KBM-7 (cell line): ENCODE data around the gene MYT1.
"Not testable (repeated sequence)": the region's sequence is repeated elsewhere in the genome, so short reads cannot be mapped to it uniquely, and the experiment has no call there.

Source experiments
- DNase-seq: peaks from one replicate; pipeline ENCODE4 v3.0.0-alpha.2; 2015
- in situ Hi-C: fragments of 300-500 bp; cut with MboI; formaldehyde crosslinking; loops from 2 replicates; pipeline ENCODE4 v1.14.3; 2020; ENCODE audit warnings: low sequenced_read_pairs, low pct_unique_long_range_greater_than_20kb, mixed read lengths

The MYT1 gene

GRCh38 chr20:64164123-64164836 is at the start of gene MYT1:
MYT1 (plus strand) TSS chr20:64164452; CDS start chr20:64198862, 34,410 bp downstream.
- DNase-seq: no peak
- in situ Hi-C loops: no loop called here

- no peak for DNase-seq
- in situ Hi-C loops: no loop called here
Observed at GRCh38 chr20:64115171-64115911, 48.9 kb upstream of the MYT1 start.

- in situ Hi-C loops: no loop called here
Observed at GRCh38 chr20:64116016-64116415, 48.2 kb upstream of the MYT1 start.

GRCh38 chr20:64116541-64117431 is 47.5 kb upstream of the MYT1 start:
- in situ Hi-C loops: no loop called here

More at GRCh38 chr20:64116016-64116415, 48.2 kb upstream of the MYT1 start:
- DNase-seq: no peak

GRCh38 chr20:64117432-64117777 is 46.8 kb upstream of the MYT1 start:
- in situ Hi-C loops, DNase-seq: not testable (repeated sequence)

More at GRCh38 chr20:64116541-64117431, 47.5 kb upstream of the MYT1 start:
- DNase-seq: no peak

GRCh38 chr20:64119301-64119680 is 45.0 kb upstream of the MYT1 start:
- DNase-seq: no peak
- in situ Hi-C loops: no loop called here

- in situ Hi-C loops: no loop called here
Observed at GRCh38 chr20:64119681-64120341, 44.4 kb upstream of the MYT1 start.

GRCh38 chr20:64121586-64121985 is 42.7 kb upstream of the MYT1 start:
- in situ Hi-C loops: no loop called here
- DNase-seq: no peak

More at GRCh38 chr20:64119681-64120341, 44.4 kb upstream of the MYT1 start:
- DNase-seq: no peak

- in situ Hi-C loops, DNase-seq: not testable (repeated sequence)
Observed at GRCh38 chr20:64122927-64123326, 41.3 kb upstream of the MYT1 start.

GRCh38 chr20:64123517-64123916 is 40.7 kb upstream of the MYT1 start:
- in situ Hi-C loops, DNase-seq: not testable (repeated sequence)

GRCh38 chr20:64129146-64129782 is 35.0 kb upstream of the MYT1 start:
- in situ Hi-C loops: no loop called here
- DNase-seq: no peak

- DNase-seq: no peak
- in situ Hi-C loops: no loop called here
Observed at GRCh38 chr20:64130271-64130670, 34.0 kb upstream of the MYT1 start.

- in situ Hi-C loops: no loop called here
- no peak for DNase-seq
Observed at GRCh38 chr20:64130876-64131275, 33.4 kb upstream of the MYT1 start.

GRCh38 chr20:64131406-64131805 is 32.8 kb upstream of the MYT1 start:
- no peak for DNase-seq
- in situ Hi-C loops: no loop called here

GRCh38 chr20:64133951-64134407 is 30.3 kb upstream of the MYT1 start:
- in situ Hi-C loops: no loop called here
- no peak for DNase-seq

GRCh38 chr20:64134744-64135143 is 29.5 kb upstream of the MYT1 start:
- in situ Hi-C loops, DNase-seq: not testable (repeated sequence)

- DNase-seq: no peak
- in situ Hi-C loops: no loop called here
Observed at GRCh38 chr20:64136004-64136710, 28.1 kb upstream of the MYT1 start.

- in situ Hi-C loops: no loop called here
- DNase-seq: no peak
Observed at GRCh38 chr20:64137598-64138031, 26.6 kb upstream of the MYT1 start.
